ENCODE results near the gene TENM3. TPM values are rescaled to one million over a fixed set of nuclear protein-coding genes. Genes with fewer than 3 reads are reported as not detected.

TENM3 gene
- polyA plus RNA-seq, 1 of the 3 experiments (the other 2 are of a cell fraction): 10.4 TPM

- POLR2A ChIA-PET: no interaction called here
- no peak for TF ChIP-seq IRF3 (IDR thresholded peaks at IDR 0.05; ENCODE audit: low read depth, low read length)
- TF ChIP-seq ELF1 (IDR thresholded peaks at IDR 0.05): no peak
- no peak for TF ChIP-seq RCOR1 (IDR thresholded peaks at IDR 0.05; ENCODE audit: low read length)
- no peak for TF ChIP-seq TAF1 (IDR thresholded peaks at IDR 0.05; ENCODE audit: borderline replicate concordance, low read depth, low read length)
- TF ChIP-seq REST (IDR thresholded peaks at IDR 0.05; ENCODE audit: low read depth, low read length): no peak
- no peak for TF ChIP-seq EP300 (IDR thresholded peaks at IDR 0.05; ENCODE audit: borderline replicate concordance in 1 of 2, low read depth in 1 of 2, low read length in 1 of 2)
- TF ChIP-seq FOXM1 (IDR thresholded peaks at IDR 0.05; ENCODE audit: low read depth): no peak
- no peak for TF ChIP-seq RAD21 (IDR thresholded peaks at IDR 0.05; ENCODE audit: low read length)
- no peak for TF ChIP-seq MAX (IDR thresholded peaks at IDR 0.05; ENCODE audit: low read depth)
- no peak for TF ChIP-seq FOSL2 (IDR thresholded peaks at IDR 0.05; ENCODE audit: borderline replicate concordance, low read depth)
- WGBS (ENCODE audit: low lambda C conversion rate): 83% methylated on average over 9 of the region's 9 CpGs
These were observed 309.7 kb downstream of the TENM3 start for GRCh38 chr4:182552948-182553347.

GRCh38 chr4:182553653-182554052, 310.5 kb downstream of the TENM3 start:
- H3F3A ChIP-seq (replicated peaks; ENCODE audit: insufficient read depth): no peaks in the 10 kb centered on the region
- no peaks in the 10 kb centered on the region for H3K9me2 ChIP-seq
- no peak for DNase-seq
- peaks cover 4% of the 10 kb centered on the region in 2 experiments; a peak in 2 of 4 replicates for H3K4me1 ChIP-seq (ENCODE audit: control insufficient read depth in 1 of 2, insufficient read depth in 2 of 2, low read depth in 1 of 2, low read length in 1 of 2)
- POLR2A ChIA-PET: no interaction called here
- H3K27me3 ChIP-seq (ENCODE audit: insufficient read depth): no peaks in the 10 kb centered on the region
- no peak overlapping the region for H3K9ac ChIP-seq
- H3K79me2 ChIP-seq (ENCODE audit: insufficient read depth): no peaks in the 10 kb centered on the region
- no peaks in the 10 kb centered on the region for H3K9me3 ChIP-seq
- H3K27ac ChIP-seq (ENCODE audit: low read depth in 2 of 2, low read length in 1 of 2): no peak overlapping the region
- no peaks in the 10 kb centered on the region for H3K36me3 ChIP-seq (replicated peaks in 1 of 2; ENCODE audit: control insufficient read depth in 1 of 2, insufficient read depth in 2 of 2, low read length in 1 of 2)
- 86% methylated on average over 6 of the region's 6 CpGs for WGBS (ENCODE audit: low lambda C conversion rate)
- TF ChIP-seq, protein P1, sequence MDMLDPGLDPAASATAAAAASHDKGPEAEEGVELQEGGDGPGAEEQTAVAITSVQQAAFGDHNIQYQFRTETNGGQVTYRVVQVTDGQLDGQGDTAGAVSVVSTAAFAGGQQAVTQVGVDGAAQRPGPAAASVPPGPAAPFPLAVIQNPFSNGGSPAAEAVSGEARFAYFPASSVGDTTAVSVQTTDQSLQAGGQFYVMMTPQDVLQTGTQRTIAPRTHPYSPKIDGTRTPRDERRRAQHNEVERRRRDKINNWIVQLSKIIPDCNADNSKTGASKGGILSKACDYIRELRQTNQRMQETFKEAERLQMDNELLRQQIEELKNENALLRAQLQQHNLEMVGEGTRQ (IDR thresholded peaks at IDR 0.05; ENCODE audit: borderline replicate concordance, low read depth, low read length): no peak
- TF ChIP-seq REST (IDR thresholded peaks at IDR 0.05; ENCODE audit: low read depth, low read length) (no peak), RXRA (IDR thresholded peaks at IDR 0.05; ENCODE audit: borderline replicate concordance, low read depth) (no peak), RFX5 (IDR thresholded peaks at IDR 0.05; ENCODE audit: low read length) (no peak), USF1 (IDR thresholded peaks at IDR 0.05; ENCODE audit: borderline replicate concordance, low read depth) (no peak), RAD21 (IDR thresholded peaks at IDR 0.05; ENCODE audit: low read length) (no peak)
- no peak overlapping the region for H2AFZ ChIP-seq (ENCODE audit: low read depth)
- H4K20me1 ChIP-seq (ENCODE audit: insufficient read depth): no peaks in the 10 kb centered on the region
- CTCF ChIA-PET: no interaction called here
- no peak overlapping the region for H3K4me2 ChIP-seq
- no peak overlapping the region for H3K4me3 ChIP-seq (ENCODE audit: low read depth in 2 of 2, low read length in 1 of 2)

More at GRCh38 chr4:182552948-182553347, 309.7 kb downstream of the TENM3 start:
- Histone ChIP-seq H3F3A (replicated peaks; ENCODE audit: insufficient read depth) (no peaks in the 10 kb centered on the region), H3K9me3 (no peaks in the 10 kb centered on the region), H3K4me2 (no peak overlapping the region), H2AFZ (ENCODE audit: low read depth) (no peak overlapping the region), H3K36me3 (replicated peaks in 1 of 2; ENCODE audit: control insufficient read depth in 1 of 2, insufficient read depth in 2 of 2, low read length in 1 of 2) (no peaks in the 10 kb centered on the region), H3K27ac (ENCODE audit: low read depth in 2 of 2, low read length in 1 of 2) (no peak overlapping the region), H3K79me2 (ENCODE audit: insufficient read depth) (no peaks in the 10 kb centered on the region), H3K4me1 (ENCODE audit: control insufficient read depth in 1 of 2, insufficient read depth in 2 of 2, low read depth in 1 of 2, low read length in 1 of 2) (peaks cover 0 to 4% of the 10 kb centered on the region in 2 experiments; a peak in 2 of 4 replicates), H4K20me1 (ENCODE audit: insufficient read depth) (no peaks in the 10 kb centered on the region), H3K9ac (no peak overlapping the region), H3K9me2 (no peaks in the 10 kb centered on the region), H3K4me3 (ENCODE audit: low read depth in 2 of 2, low read length in 1 of 2) (no peak overlapping the region), H3K27me3 (ENCODE audit: insufficient read depth) (no peaks in the 10 kb centered on the region)
- DNase-seq: no peak
- CTCF ChIA-PET: no interaction called here
